Measurements from ENCODE around the gene PGD.
"Not testable (repeated sequence)": the region's sequence is repeated elsewhere in the genome, so short reads cannot be mapped to it uniquely, and the experiment has no call there.

Gene PGD

DNA sequence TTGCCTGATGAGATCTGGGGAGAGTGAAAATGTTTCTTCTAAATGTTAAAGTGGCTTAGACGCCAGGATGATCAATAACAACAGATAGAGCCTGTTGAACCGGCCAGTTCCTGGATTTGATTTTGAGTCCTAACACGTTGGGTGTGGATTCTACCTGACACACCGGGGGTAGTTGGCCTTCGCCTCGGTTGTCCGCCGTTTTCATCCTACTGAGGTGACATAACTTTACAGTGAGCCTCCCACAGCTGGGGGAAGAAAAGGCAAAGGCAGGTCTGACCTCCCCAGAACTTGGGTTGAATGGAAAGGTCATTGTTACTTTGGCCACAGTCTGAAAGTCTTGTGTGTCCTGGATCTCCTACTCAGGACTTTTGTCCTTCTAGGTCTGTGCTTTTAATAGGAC, 1.1 kb downstream of the PGD start:
- DNase-seq: no peak

DNA sequence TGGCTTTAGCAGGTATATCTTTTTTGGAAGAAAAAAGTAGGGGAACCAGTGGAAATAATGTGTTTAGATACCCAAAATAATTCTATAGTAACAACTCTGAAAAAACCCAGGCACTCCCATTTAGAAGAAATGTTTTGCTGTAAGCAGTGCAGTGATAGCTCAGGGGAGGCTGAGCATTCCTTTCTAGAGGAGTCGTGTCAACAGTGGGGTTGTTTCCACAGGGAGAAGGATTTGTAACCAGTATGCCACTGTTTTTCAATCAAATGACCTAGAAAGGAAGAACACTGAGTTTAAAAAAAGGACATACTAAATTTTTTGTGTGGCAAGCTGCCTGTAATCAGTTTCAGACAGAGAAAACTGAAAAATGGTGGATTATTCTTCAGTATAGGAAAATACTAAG, 2.4 kb downstream of the PGD start:
- no peak for DNase-seq

GRCh38 chr1:10402729-10403274, 3.9 kb downstream of the PGD start:
- no peak for DNase-seq

DNA sequence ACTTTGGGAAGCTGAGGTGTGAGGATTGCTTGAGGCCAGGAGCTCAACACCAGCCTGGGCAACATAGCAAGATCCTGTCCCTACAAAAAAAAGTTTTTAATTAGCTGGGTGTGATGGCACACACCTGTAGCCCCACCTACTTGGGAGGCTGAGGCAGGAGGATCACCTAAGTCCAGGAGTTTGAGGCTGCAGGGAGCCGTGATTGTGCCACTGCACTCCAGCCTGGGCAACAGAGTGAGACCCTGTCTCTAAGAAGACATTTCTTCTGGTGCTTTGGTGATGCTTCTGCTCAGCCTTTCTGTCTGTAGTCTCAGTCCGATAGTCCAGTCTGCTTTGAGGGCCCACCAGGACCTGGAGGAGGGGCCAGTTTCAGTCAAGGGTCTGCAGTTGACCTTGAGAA, 8.3 kb downstream of the PGD start:
- DNase-seq: no peak

DNA sequence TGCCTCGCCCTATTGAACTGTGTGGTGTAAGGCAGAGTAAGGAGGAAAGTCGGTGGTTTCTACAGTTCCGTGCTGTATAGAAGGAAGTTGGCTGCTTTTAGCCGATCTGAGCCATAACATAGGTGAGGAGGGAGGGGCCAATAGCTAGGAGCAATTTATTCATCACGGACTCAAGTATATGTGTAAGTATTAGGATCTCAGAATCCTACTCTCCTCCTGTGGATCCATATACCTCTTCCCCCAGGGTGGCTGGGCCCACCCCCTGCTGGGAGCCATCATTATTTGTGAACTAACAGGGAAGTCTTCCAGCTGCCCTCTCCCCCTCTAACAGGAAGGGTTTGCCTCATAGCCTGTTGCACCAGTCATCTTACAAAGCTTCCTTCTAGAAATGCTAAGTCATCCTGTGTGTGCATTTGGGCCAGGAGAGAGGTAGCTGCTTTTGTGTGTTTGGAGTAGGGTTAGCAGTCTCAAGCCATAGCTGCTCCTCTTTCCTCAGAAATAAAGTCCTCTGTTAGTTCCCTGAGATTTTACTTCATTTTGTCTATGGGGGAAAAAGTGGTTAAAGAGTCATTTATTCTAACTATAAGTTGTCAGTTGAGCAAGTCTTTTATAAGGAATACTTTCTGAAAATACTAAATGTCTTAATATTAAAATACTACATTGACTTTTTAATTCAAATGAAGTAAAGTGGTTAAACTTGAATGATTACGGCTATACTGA, 16.5 kb downstream of the PGD start:
- DNase-seq: no peak

- DNase-seq: not testable (repeated sequence)
Measured at GRCh38 chr1:10415967-10416366, 17.1 kb downstream of the PGD start.

GRCh38 chr1:10418741-10419140, 19.9 kb downstream of the PGD start:
- not testable (repeated sequence) for DNase-seq

GRCh38 chr1:10419351-10419750, 20.5 kb downstream of the PGD start:
- DNase-seq: no peak

DNA sequence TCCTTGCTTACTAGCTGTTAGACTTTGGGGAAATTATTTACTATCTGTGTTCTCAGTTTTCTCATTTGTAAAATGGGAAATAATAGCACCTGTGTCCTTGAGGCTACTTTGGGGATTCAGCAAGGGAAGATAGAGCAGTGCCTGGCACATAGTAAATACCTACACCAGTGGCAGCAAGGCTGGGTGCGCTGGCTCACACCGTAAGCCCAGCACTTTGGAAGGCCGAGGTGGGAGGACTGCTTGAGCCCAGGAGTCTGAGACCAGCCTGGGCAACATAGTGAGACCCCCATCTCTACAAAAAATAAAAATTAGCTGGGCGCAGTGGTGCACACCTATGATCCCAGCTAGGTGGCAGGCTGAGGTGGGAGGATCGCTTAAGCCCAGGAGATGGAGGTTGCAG, 22.8 kb downstream of the PGD start:
- no peak for DNase-seq

- no peak for DNase-seq
Measured at GRCh38 chr1:10424034-10424433, 25.2 kb downstream of the PGD start.

GRCh38 chr1:10424651-10425050, 25.8 kb downstream of the PGD start:
- DNase-seq: no peak

DNA sequence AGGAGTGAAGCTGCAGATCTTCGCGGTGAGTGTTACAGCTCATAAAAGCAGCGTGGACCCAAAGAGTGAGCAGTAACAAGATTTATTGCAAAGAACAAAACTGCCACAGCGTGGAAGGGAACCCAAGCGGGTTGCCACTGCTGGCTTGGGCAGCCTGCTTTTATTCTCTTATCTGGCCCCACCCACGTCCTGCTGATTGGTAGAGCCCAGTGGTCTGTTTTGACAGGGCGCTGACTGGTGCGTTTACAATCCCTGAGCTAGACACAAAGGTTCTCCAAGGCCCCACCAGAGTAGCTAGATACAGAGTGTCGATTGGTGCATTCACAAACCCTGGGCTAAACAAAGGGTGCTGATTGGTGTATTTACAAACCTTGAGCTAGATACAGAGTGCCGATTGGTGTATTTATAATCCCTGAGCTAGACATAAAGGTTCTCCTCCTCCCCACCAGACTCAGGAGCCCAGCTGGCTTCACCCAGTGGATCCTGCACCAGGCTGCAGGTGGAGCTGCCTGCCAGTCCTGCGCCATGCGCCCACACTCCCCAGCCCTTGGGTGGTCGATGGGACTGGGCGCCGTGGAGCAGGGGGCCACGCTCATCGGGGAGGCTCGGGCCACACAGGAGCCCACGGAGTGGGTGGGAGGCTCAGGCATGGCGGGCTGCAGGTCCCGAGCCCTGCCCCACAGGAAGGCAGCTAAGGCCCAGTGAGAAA, 27.1 kb downstream of the PGD start:
- DNase-seq: not testable (repeated sequence)

DNA sequence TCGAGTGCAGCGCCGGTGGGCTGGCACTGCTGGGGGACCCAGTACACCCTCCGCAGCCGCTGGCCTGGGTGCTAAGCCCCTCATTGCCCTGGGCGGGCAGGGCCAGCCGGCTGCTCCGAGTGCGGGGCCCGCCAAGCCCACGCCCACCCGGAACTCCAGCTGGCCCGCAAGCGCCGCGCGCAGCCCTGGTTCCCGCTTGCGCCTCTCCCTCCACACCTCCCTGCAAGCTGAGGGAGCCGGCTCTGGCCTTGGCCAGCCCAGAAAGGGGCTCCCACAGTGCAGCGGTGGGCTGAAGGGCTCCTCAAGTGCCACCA, 27.6 kb downstream of the PGD start:
- not testable (repeated sequence) for DNase-seq

GRCh38 chr1:10428984-10429383, 30.1 kb downstream of the PGD start:
- no peak for DNase-seq

- DNase-seq: no peak
Measured at GRCh38 chr1:10429868-10430215, 31.0 kb downstream of the PGD start.

GRCh38 chr1:10430216-10431069, 31.6 kb downstream of the PGD start, which contains the start of gene CENPS:
CENPS (plus strand) TSS chr1:10430433; CDS start chr1:10430518, 85 bp downstream.
- DNase-seq: peak; percentile 69

DNA sequence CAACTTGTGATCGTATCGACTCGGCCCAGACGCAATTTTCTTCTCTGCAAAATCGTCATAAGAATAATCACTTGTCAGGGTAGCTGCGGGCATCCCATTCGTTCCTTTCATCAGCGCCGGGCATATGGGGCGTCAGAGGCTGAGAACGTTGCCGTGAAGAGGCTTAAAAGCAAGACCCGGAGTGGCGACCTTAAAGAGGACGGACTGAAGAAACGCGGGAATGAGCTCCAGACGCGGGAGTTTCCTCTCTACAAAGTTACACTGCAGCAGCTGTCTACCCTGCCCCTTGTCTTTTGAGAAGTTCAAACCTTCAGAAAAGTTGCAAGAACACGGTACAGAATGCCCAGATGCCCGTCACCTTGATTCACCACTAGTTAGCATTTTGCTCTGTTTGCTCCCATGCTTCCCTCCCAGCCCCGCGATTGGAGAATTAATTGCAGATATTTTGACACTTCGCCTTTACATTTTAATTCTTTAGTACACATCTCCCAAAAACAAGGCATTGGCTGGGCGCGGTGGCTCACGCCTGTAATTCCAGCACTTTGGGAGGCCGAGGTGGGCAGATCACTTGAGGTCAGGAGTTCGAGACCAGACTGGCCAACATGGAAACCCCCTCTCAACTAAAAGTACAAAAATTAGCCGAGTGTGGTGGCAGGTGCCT, 32.3 kb downstream of the PGD start:
- no peak for DNase-seq

DNA sequence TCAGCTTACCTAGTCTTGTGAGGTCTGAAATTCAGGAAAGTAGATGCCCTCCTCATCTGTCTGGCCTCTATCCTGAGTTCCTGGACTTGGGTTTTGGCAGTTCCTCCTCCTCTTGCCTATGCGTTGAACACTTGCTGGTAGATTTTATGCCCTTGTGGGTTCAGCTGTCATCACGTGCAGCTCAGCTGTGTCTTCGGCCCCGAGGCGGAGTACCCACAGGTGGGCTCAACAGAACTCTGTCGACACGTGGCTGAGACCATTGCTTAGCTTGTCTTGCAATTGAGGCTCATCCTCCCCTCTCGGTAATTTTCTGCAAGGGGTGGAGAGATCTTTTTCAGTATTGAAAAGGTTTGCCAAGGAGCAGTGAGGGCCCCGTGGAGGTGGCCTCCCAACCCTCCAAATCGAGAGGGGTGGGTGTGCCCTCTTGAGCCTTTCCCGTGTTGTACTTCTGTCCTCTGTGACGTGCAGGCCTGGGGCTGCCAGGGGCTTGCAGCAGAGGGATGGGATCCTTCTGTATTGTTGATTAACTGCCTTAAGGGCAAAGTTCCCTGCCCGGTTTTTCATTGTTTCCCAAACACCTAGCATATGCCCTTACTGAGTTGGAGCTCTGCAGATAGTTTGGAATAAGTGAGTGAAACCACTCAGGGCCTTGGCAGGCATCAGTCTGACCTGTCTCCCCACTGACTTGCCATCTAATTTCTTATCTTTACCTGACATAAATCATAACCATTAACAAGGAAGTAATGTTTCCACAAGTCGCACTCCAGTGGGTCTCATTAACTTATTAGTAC, 34.2 kb downstream of the PGD start:
- DNase-seq: no peak

DNA sequence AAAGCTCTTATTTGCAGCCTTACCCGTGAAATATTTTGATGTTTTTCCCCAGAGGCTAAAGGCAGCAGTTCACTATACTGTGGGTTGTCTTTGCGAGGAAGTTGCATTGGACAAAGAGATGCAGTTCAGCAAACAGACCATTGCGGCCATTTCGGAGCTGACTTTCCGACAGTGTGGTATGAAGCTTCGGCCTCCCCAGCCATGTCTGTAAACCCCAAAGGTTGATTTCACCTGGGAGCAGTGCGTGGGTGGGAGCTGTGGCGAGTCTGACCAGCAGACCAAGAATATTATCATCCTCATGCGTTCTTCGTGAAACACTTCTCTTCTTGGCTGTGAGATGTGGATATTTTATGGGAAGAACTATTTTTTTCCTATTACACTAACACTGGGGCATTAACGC, 34.9 kb downstream of the PGD start:
- no peak for DNase-seq

GRCh38 chr1:10434590-10434989, 35.7 kb downstream of the PGD start:
- no peak for DNase-seq

- DNase-seq: no peak
Measured at GRCh38 chr1:10437052-10437451, 38.2 kb downstream of the PGD start.

- no peak for DNase-seq
Measured at GRCh38 chr1:10438677-10439163, 39.9 kb downstream of the PGD start.

Measured in NCI-H1048 (cell line).